GM21723 (cell line): ENCODE results near the gene GPC5.
"Not testable (repeated sequence)": the region's sequence is repeated elsewhere in the genome, so short reads cannot be mapped to it uniquely, and the experiment has no call there.

Experiments
- ATAC-seq: cut with Tn5 transposase; IDR thresholded peaks from one replicate; pipeline ENCODE4 v1.9.1; 2021; ENCODE audit warnings: mild to moderate bottlenecking, moderate library complexity; ENCODE audit not compliant: unreplicated experiment

The GPC5 gene

GRCh38 chr13:91825516-91825915 is 427.1 kb downstream of the GPC5 start:
- no peak for ATAC-seq

- ATAC-seq, result no peak
Measured at GRCh38 chr13:91836553-91836952, 438.1 kb downstream of the GPC5 start.

- ATAC-seq, result no peak
Measured at GRCh38 chr13:91845612-91846011, 447.2 kb downstream of the GPC5 start.

- no peak for ATAC-seq
Measured at GRCh38 chr13:91863699-91864098, 465.3 kb downstream of the GPC5 start.

- ATAC-seq, result no peak
Measured at GRCh38 chr13:91868351-91868750, 469.9 kb downstream of the GPC5 start.

- no peak for ATAC-seq
Measured at GRCh38 chr13:91878491-91878890, 480.1 kb downstream of the GPC5 start.

- ATAC-seq, result no peak
Measured at GRCh38 chr13:91879360-91879759, 480.9 kb downstream of the GPC5 start.

- no peak for ATAC-seq
Measured at GRCh38 chr13:91882918-91883317, 484.5 kb downstream of the GPC5 start.

GRCh38 chr13:91889641-91890040 is 491.2 kb downstream of the GPC5 start:
- no peak for ATAC-seq

- ATAC-seq, result no peak
Measured at GRCh38 chr13:91891141-91891540, 492.7 kb downstream of the GPC5 start.

- no peak for ATAC-seq
Measured at GRCh38 chr13:91893040-91893439, 494.6 kb downstream of the GPC5 start.

GRCh38 chr13:91894316-91894715 is 495.9 kb downstream of the GPC5 start:
- no peak for ATAC-seq

GRCh38 chr13:91896547-91896946 is 498.1 kb downstream of the GPC5 start:
- ATAC-seq, result no peak

- ATAC-seq, result not testable (repeated sequence)
Measured at GRCh38 chr13:91898986-91899385, 500.6 kb downstream of the GPC5 start.

GRCh38 chr13:91902291-91902690 is 503.9 kb downstream of the GPC5 start:
- no peak for ATAC-seq

GRCh38 chr13:91904005-91904404 is 505.6 kb downstream of the GPC5 start:
- peak; percentile 79 for ATAC-seq

- ATAC-seq, result no peak
Measured at GRCh38 chr13:91904597-91904996, 506.2 kb downstream of the GPC5 start.

- ATAC-seq, result no peak
Measured at GRCh38 chr13:91907398-91907797, 509.0 kb downstream of the GPC5 start.

GRCh38 chr13:91909617-91910016 is 511.2 kb downstream of the GPC5 start:
- no peak for ATAC-seq

- no peak for ATAC-seq
Measured at GRCh38 chr13:91922969-91923592, 524.7 kb downstream of the GPC5 start.

- no peak for ATAC-seq
Measured at GRCh38 chr13:91930687-91931086, 532.3 kb downstream of the GPC5 start.

- no peak for ATAC-seq
Measured at GRCh38 chr13:91934354-91934753, 535.9 kb downstream of the GPC5 start.

GRCh38 chr13:91946498-91947070 is 548.2 kb downstream of the GPC5 start:
- peak; percentile 56 for ATAC-seq
